GM18861 (cell line): ENCODE results near the gene MYBPH.

Source experiments
- ATAC-seq: cut with Tn5 transposase; IDR thresholded peaks from one replicate; pipeline ENCODE4 v1.9.1; 2021; ENCODE audit not compliant: unreplicated experiment

MYBPH gene

DNA sequence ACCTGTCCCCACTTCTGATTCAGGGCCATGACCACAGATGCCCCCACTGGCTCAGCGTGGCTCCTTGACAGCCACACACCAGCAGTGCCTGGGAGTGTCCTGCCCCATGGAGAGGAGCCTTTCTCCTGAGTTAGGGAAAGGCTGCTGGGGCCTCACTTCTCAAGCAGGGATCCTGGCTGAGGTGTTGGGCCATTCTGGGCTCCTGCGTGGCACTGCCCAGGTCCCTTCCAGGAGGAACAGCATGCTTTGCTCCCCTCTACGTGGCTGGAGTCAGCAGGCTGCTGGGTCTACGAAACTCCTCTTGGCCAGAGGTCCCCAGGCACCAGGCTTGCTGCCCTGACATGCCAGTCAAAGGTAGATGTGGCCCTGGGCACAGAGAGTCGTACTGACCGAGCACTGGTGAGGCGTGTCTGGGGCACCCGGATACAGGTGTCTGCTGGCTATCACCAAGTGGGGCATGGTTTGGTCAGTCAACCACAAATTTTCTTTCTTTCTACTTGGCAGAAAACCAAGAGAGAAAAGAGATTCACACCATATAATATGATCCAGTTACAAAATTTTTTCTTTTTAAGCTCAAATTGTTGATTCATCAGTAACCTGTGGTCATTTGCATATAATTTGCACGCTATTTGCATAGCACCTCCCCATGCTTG is 44.0 kb downstream of the MYBPH start:
- ATAC-seq = no peak

DNA sequence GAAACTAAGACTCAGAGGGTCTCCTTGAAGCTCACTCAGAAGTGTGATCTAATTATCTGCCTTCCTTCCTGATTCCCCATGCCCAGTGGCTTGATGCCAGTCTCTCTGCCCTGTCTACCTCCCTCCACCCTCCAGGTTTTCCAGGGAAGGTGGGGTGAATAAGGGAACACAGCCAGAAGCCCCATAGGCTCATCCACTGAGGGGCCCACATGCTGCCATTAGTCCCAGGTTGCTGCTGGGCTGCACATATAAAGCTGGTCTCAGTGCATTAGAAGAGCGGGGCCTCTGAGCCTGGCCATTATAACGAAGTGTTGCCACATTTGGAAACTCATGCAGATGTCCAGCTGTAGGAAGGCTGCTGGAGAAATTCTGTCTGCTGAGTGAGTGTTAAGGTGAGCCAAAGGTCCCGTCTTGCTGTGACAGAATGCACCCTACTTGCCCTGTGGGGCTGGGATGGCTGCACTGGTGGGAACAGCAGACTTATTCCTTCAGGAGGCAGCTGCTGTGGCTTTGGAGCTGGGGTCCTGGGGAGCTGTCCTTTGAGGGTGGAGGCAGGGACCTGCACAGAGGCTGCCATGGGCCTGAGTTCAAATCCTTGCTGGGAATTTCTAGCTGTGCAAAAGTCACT is 45.2 kb downstream of the MYBPH start:
- ATAC-seq = no peak

DNA sequence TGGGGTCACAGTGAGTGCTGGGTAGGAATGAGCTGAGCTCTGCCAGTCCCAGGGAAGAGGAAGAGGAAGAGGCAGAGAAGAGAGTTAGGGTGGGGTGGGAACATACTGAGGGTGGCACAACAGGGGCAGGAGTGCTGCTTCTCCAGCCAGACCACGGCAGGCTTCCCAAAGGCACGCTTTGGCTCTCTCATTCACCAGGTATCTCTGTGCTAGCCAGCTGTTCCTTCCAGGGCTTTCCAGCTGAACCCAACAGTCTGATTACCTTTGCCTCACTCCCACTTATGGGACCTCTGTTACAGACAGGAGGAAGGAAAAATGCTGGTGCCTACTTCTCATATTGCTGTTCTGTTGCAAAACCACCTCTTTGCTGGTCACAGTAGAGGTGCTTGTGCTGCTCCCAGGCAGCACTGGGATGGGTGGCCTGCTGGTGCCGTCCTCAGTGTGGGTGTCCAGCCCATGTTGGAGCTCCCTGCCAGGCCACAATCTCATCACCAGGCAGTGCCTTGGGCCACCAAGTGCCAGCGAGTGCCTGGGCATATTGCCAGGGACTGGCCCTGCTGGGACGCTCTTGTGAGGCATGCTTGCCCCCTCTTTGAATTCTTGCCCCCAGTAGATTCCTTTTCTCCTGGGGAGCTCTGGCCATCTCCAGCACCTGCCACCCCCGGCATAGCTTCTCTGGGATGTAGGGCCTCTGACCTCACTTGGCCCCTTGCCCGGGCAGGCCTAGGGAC is 46.0 kb downstream of the MYBPH start:
- no peak for ATAC-seq

DNA sequence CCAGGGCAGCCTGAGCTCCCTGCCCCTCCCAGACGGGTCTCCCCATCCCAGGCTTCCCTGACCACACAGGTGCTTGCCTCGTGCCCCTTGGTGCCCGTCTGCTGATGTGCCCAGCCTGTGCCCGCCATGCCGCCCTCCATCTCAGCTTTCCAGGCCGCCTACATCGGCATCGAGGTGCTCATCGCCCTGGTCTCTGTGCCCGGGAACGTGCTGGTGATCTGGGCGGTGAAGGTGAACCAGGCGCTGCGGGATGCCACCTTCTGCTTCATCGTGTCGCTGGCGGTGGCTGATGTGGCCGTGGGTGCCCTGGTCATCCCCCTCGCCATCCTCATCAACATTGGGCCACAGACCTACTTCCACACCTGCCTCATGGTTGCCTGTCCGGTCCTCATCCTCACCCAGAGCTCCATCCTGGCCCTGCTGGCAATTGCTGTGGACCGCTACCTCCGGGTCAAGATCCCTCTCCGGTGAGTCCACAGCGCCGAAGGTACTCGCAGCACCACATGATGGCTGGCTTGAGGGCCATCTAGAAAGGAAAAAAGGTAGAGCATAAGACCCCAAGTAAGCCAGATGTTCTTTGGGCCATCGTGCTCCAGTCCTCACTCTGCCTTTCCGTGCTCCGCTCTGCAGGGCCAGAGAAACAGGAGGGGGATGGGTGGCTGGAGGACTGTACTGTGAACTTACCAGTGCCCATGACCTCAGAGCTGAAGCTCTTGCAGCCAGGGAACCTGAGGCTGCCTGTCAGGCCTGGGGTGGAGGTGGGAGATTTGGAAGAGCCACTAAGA is 46.7 kb downstream of the MYBPH start:
- no peak for ATAC-seq

DNA sequence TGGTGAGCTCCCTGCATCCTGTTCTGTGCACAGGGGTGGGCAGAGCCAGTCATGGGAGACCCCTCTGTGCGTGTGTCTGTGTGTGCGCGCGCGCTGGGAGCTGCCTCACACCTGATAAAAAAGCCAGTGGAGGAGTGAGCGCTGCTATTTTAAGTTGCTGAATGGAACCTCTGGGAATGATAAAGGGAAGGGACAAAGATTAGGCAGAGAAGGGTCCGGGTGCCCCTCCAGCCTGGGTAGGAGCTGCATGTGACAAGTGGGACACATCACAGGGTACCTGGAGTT is 47.3 kb downstream of the MYBPH start:
- ATAC-seq = no peak

DNA sequence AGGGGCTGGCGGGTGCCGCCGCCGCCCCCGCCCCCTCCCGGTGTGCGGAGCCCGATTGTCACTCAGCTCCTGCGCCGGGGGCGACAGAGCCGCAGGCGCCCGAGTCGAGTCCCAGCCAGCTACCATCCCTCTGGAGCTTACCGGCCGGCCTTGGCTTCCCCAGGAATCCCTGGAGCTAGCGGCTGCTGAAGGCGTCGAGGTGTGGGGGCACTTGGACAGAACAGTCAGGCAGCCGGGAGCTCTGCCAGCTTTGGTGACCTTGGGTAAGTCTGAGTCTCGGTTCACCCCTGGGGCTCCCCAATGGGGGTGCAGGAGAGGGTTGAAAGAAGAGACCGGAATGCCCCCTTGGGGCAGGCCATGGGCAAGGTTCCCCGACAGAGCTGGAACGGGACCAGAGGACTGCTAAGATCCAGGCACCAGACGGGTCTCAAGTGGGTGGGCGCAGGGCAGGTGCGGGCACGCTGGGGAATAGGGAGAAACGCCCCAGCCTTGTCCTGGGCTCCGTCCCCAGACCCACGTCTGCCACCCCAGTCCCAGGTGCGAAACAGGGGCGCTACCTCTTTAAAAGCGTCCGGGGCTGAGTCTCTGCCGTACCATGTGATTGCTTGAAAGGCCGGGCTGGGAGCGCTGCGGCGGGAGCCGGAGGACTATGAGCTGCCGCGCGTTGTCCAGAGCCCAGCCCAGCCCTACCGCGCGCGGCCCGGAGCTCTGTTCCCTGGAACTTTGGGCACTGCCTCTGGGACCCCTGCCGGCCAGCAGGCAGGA is 47.8 kb downstream of the MYBPH start, which contains the start of gene ADORA1:
ADORA1 (plus strand) TSS at position 61 of the 765 bp plus-strand sequence. CDS start 1,116 bp downstream, outside the sequence.
- ATAC-seq = no peak

DNA sequence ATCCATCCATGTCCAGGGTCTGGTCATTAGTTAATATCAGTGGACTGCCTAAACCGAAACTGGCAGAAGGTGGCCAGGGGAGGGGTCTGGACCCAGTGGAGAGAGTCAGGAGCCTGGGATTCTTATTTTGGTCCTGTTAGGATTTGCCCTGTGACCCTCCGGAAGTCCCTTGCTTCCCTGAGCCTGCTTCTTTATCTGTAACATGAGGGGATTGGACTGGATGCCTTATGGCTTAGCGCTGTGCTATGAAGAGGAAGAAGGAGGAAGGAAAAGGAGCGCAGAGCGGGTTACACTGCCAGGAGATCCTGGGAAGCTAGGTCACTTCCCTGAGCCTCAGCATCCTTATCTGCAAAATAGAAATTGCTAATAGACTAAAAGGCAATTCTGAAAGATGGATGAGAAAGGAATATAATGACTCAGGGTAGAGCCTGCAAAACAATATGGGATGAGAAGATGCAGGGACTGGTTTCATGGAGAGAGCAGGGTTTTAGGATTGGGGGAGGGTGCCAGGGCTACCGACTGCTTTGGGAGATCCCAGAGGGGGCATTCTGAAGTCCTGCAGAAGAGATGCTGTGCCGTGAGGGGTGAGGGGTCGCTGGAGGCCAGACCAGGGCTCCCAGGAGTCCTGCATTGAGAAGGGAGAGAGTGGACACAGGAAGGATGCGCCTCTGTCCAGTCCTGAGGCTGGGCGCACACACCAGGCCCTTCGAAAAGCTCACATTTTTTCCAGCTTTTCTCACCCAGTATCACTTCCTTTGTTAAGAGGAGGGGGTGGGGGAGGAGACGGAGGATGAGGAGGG is 48.6 kb downstream of the MYBPH start:
- ATAC-seq = no peak

DNA sequence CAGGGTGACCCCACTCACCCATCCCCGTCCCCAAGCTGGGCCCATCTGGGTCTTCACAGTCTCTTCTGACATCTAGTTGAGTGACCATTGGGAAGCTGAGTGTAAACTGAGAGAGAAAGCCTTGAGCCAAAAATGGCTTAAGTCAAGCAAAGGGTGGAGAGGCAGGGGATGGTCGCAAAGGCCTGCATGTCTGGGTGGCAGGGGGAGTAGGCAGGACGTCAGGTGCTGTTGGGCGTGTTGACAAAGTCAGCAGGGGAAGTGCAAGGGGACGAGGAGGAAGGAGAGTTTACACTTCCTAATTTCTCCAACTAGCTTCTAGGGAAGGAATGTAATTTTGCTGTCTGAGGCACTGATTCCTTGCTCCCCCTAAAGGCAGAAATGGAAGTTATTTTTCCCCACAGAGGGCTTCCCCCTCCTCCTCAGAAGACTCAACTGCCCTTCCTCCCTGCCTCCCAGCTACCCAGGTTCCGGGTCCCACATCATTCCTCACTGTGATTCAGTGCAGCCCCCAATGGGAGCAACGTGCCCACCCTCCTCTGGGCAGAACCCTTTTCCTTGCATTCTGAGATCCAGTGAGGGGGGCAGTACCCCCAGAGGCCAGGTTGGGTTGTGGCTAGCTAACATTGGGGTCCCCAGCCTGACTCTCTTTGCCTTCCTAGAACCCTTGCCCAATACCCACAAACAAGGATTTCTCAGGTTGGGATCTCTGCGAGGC is 49.3 kb downstream of the MYBPH start:
- ATAC-seq = no peak

DNA sequence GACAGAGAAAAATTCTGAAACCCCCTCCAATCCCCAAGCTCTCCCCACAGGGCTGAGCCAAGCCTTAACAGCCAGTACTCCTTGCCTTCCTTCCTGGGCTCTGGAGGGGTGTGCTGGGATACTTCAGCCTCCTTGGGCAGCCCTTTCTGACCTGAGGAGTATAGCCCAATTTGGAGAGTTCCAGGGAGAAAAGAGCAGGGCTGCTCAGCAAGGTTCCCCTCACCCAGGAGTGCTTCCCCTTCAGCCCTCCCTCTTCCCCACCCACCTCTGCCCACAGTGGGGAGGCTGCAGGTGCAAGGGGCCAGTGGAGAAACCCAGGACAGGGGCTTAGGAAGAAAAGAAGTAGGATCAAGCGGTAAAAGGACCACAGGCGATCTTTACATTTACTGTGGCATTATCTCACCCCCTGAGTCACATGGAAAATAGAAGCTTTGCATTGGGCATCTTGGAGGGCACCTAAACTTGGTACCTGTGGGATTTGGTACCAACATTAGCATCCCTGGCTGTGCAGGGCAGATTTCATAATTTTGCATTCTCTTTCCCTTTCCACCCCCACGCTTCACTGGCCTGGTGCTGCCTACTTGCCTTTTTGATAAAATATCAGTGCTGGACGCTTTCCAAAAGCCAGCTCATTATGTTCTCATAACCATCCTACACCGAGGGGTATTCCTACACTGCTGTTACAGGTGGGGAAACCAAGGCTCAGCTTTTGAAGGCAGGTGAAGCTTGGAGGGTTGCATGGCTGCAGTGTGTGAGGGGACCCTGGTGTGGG is 50.9 kb downstream of the MYBPH start:
- ATAC-seq = no peak

DNA sequence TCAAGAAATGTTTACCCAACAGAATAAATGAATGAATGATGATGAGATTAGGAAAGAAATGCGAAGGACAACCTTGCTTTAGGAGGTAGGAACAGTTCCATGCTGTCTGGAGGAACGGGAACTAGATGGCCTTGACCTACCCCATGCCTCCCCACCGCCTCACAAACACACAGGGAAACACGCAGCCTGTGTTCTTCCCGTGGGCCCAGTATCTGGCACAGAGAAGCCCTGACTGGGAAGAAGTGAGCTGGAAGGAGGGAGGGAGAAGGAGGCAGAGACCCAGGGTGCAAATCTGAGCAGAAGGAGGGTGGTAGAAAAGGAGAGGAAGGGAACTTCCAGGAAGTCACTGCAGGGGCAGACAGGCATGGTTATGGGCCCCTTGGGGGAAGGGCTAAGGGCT is 51.6 kb downstream of the MYBPH start:
- no peak for ATAC-seq

DNA sequence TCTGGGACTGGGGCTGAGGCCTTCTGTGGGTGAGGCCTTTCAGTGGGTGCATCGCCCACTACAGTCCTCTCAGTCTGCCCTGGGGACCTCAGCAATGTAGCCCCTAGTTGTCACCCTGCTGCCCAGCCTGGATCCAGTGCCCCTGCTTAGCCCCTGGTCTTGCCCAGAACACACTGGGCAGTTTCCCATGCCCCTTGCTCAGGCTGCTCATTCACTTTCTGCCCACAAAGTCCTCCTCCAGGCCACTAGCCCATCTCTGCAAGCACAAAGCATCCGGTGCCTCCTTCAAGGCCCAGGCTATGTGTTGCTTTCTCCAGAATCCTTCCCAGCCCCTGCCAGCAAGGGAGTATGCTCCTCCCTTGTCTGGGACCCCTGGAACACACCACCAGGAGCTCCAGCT is 53.5 kb downstream of the MYBPH start:
- ATAC-seq = no peak

DNA sequence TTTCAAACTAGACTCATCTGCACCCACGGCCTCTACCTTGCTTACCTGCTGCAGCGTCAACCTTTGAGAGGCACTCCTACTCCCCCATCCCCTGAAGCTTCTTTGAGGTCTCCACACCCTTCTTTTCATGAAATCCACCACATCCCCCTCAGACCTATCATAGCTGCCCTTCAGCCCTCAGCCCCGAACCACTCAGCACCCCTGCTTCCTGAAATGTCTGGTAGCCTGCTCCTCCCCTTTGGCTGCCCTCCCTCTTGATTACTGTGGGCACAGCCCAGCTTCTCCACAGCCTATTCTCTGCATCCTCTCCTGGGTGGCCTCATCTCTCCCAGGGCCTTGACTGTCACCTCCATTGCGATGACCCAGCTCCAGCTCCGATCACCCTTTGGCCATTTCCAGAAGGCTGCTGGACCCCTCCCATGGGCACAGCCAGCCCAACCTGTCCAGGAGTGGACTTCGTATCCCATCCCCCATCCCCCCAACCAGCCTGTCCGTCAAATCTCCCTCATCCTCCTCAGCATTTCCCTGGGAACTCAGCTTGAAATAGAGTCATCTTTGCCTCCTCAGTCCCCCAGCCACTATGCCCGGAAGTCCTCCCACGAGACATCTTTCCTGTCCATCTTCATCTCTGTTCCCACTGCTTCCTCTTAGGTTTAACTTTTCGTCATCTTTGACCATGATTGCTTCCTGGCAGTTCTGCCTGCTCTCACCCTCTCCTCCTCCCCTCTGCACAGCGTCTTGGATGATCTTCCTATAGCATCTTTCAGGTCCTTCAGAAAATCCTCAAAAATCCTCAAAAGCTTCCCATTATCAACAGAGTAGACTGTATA is 54.2 kb downstream of the MYBPH start:
- no peak for ATAC-seq

DNA sequence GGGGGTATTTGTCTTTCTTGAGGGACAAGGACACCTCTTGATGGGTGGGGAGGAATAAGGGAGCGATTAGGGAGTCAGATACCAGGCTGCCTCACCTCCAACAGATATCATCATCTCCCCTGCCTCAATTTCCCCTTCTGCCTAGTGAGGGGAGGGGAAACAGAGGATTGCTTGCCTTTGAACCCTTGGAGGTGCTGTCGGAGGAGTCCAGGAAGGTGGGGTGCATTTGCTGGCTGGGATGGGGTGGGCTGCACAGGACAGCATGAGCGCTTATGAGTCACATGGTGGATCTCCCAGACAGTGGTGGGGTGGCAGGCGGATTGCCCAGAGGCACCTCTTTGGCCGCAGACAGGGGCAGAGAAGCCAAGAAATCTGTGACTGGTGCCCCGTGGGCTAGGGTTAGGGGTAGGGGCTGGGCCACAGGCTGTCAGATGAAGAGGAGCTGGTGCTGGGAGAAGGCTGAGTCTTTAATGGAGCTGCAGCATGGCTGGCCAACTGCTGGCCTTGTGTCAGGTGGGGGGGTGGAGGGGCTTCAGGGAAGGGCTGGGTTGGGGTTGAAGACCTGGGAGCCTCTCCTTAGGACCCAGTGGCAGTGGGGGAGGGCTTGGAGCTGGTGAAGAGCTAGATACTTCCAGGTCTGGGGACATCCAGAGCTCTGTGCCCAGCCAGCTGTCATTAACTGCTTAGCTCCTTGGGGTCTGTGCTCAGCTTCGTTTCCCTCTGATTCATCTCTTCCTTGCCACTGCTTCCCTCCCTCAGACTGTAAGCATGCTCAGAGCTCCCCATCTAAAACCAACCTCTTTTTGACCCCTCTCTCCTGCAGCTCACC is 55.1 kb downstream of the MYBPH start:
- ATAC-seq = no peak
